ENCODE measurements around the gene SLC6A17. TPM values are rescaled to one million over a fixed set of nuclear protein-coding genes. Genes with fewer than 3 reads are reported as not detected.

SLC6A17 gene
- total and polyA plus RNA-seq, 9 of the 15 experiments (the other 6 are each of a cell fraction or from before 2014, with no cell fraction given) = not detected

DNA sequence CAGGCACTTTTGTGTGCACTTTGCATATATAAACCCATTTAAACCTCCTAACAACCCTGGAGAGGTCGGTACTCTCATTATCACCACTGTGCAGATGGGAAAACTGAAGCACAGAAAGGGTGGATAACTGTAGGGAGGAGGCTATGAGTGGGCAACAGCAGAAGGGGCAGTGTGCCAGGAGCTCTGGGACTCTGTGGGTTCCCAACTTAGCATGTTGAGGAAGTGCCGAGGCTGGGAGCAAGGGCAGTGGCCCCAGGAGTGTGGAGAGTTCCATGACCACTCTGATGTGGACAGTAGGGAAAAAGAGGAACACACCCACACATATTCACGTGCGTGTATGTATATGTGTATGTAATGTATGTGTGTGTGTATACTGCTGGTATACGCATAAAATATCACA is 34.2 kb downstream of the SLC6A17 start:
- no peak overlapping the region for H3K4me3 ChIP-seq
- 1% methylated on average over 5 of the region's 5 CpGs for WGBS (ENCODE audit: insufficient coverage, low coverage, missing lambda C conversion rate)
- in situ Hi-C loops (cut with MboI) = no loop called here
- H3K9me3 ChIP-seq (replicated peaks; ENCODE audit: control insufficient read depth, insufficient read depth, low read depth, low read length) = no peaks in the 10 kb centered on the region
- TF ChIP-seq SPI1 (IDR thresholded peaks at IDR 0.05; ENCODE audit: borderline replicate concordance, low read depth, low read length) (0 out of 2 replicates have a peak, but pooled peaks have one; percentile 13), FOS (IDR thresholded peaks at IDR 0.05; ENCODE audit: extremely low read depth, insufficient read length) (no peak)
- H3K79me2 ChIP-seq (ENCODE audit: control insufficient read depth, insufficient read depth, low read length) = no peaks in the 10 kb centered on the region
- CTCF ChIA-PET (ENCODE audit: low intra/inter-chr PET ratio) = no interaction called here
- no peaks in the 10 kb centered on the region for H3K36me3 ChIP-seq (ENCODE audit: control insufficient read depth, insufficient read depth, low read length)
- peaks cover 44 to 69% of the 10 kb centered on the region in 2 experiments for H3K27me3 ChIP-seq (ENCODE audit: control insufficient read depth in 2 of 2, insufficient read depth in 2 of 2, low read length in 2 of 2)
- POLR2A ChIA-PET = interaction anchor here (1.3 to 1.5 kb wide), 2 partner anchors 8 to 16 kb away, joined by 3 to 5 read pairs; no protein-coding TSS in a partner anchor
- H3K27ac ChIP-seq (ENCODE audit: extremely low read depth, low read depth, low read length) = no peak overlapping the region
- H3K4me2 ChIP-seq (ENCODE audit: insufficient read depth, low read length) = no peak overlapping the region
- BruUV-seq (replicated peaks) = no TSS peak
- H3K4me1 ChIP-seq (replicated peaks in 1 of 2; ENCODE audit: control insufficient read depth in 2 of 2, insufficient read depth in 2 of 2, low read length in 2 of 2) = no peaks in the 10 kb centered on the region
- ATAC-seq = no peak
- intact Hi-C loops (cut with micrococcal nuclease) = no loop called here
- no peak overlapping the region for H2AFZ ChIP-seq (ENCODE audit: low read depth, low read length)
- H3K9ac ChIP-seq (ENCODE audit: insufficient read depth in 1 of 2, low read depth in 2 of 2, low read length in 2 of 2) = no peak overlapping the region
- H4K20me1 ChIP-seq (replicated peaks; ENCODE audit: control insufficient read depth, insufficient read depth, low read length) = peaks cover 5% of the 10 kb centered on the region; the same call in 1 of the 2 replicates
- no peaks in the 10 kb centered on the region for H3K9me1 ChIP-seq (ENCODE audit: control insufficient read depth, insufficient read depth, low read length)
- no peak for DNase-seq (ENCODE audit: extremely low read depth in 1 of 4, low spot score in 3 of 4)
- no peak for FAIRE-seq

DNA sequence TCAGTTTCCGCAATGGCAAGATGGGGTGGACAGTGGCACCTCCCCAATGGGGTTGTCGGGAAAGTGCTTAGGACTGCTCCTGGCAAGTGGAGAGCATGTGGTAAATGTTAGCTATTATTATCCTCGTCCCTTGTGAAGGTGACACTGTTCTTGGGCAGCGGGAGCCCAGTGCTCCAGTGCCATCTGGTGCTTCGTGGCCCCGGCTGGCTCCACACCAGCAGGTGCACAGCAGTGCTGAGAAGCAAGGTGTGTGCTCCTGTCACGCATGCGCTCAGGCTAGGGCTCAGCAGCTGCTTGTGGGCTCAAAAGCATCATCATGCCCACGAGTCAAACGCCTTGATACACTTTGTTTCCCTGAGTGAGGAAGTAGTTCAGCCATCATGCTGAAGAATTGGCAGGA is 34.9 kb downstream of the SLC6A17 start:
- Histone ChIP-seq H3K4me3 (no peak overlapping the region), H3K9me3 (replicated peaks; ENCODE audit: control insufficient read depth, insufficient read depth, low read depth, low read length) (no peaks in the 10 kb centered on the region), H3K27ac (ENCODE audit: extremely low read depth, low read depth, low read length) (no peak overlapping the region), H3K9me1 (ENCODE audit: control insufficient read depth, insufficient read depth, low read length) (no peaks in the 10 kb centered on the region), H3K36me3 (ENCODE audit: control insufficient read depth, insufficient read depth, low read length) (no peaks in the 10 kb centered on the region), H3K9ac (ENCODE audit: insufficient read depth in 1 of 2, low read depth in 2 of 2, low read length in 2 of 2) (no peak overlapping the region), H4K20me1 (replicated peaks; ENCODE audit: control insufficient read depth, insufficient read depth, low read length) (peaks cover 5% of the 10 kb centered on the region; the same call in 1 of the 2 replicates), H3K4me2 (ENCODE audit: insufficient read depth, low read length) (no peak overlapping the region), H2AFZ (ENCODE audit: low read depth, low read length) (no peak overlapping the region), H3K4me1 (replicated peaks in 1 of 2; ENCODE audit: control insufficient read depth in 2 of 2, insufficient read depth in 2 of 2, low read length in 2 of 2) (no peaks in the 10 kb centered on the region), H3K27me3 (ENCODE audit: control insufficient read depth in 2 of 2, insufficient read depth in 2 of 2, low read length in 2 of 2) (peaks cover 47 to 76% of the 10 kb centered on the region in 2 experiments), H3K79me2 (ENCODE audit: control insufficient read depth, insufficient read depth, low read length) (no peaks in the 10 kb centered on the region)
- in situ Hi-C loops (cut with MboI) = no loop called here
- TF ChIP-seq FOXJ2 (tag; IDR thresholded peaks at IDR 0.05) (no peak), SMAD2 (IDR thresholded peaks at IDR 0.05; ENCODE audit: low read depth, low read length) (no peak), NRF1 (conservative IDR thresholded peaks at IDR 0.05 in 1 of 2, IDR thresholded peaks at IDR 0.05 in 1 of 2) (peak; percentile 56 to 64), CBX1 (IDR thresholded peaks at IDR 0.05; ENCODE audit: low read depth) (no peak), MAFK (IDR thresholded peaks at IDR 0.05; ENCODE audit: low read length) (no peak), ZNF146 (CRISPR knock-in tag; IDR thresholded peaks at IDR 0.05; ENCODE audit: unreplicated experiment) (no peak)
- DNase-seq (ENCODE audit: extremely low read depth in 1 of 4, low spot score in 3 of 4) (no peak), ATAC-seq (no peak), FAIRE-seq (no peak)
- BruUV-seq (replicated peaks) = no TSS peak
- intact Hi-C loops (cut with micrococcal nuclease) = no loop called here
- CTCF ChIA-PET (ENCODE audit: low intra/inter-chr PET ratio) = no interaction called here
- POLR2A ChIA-PET = interaction anchor here (0.9 to 1.3 kb wide), 2 partner anchors 9 to 275 kb away, joined by 4 to 5 read pairs; no protein-coding TSS in a partner anchor
- 0% methylated on average over 10 of the region's 10 CpGs for WGBS (ENCODE audit: insufficient coverage, low coverage, missing lambda C conversion rate)

Measured in K562 (cell line).